GM12878 (cell line): ENCODE measurements around the gene CCDC159. TPM values are rescaled to one million over a fixed set of nuclear protein-coding genes. Genes with fewer than 3 reads are reported as not detected.

ENCODE experiments used
- ATAC-seq: fragments of 200-7000 bp; cut with Tn5 transposase; 3 replicates; pipeline ENCODE4 v1.9.1; 2020; ENCODE audit warnings: mild to moderate bottlenecking, moderate library complexity
- BruUV-seq: library from RNA; stranded (reverse); fragments of 400-500 nt; replicated peaks from 2 replicates; lab custom pipeline; 2021; lab: Mats Ljungman, UMichigan
- CTCF ChIA-PET: fragments of 300-600 bp; sonication (Branson Sonifier 250); formaldehyde crosslinking; extraction: SDS; loops from one replicate; lab custom pipeline; 2021; ENCODE audit warnings: inconsistent platforms; lab: Yijun Ruan, JAX
- POLR2A ChIA-PET: fragments of 350-600 bp; formaldehyde crosslinking; extraction: SDS; loops from one replicate; lab custom pipeline; 2021; ENCODE audit warnings: inconsistent platforms; lab: Charles Lee
- RAD21 ChIA-PET: fragments of 300-600 bp; sonication (Branson Sonifier 250); formaldehyde crosslinking; loops from one replicate; lab custom pipeline; 2023; ENCODE audit warnings: antibody characterized with exemption; ENCODE audit not compliant: unreplicated experiment; lab: Charles Lee
- SMC1A ChIA-PET: fragments of 300-600 bp; sonication (Branson Sonifier 250); formaldehyde crosslinking; loops from one replicate; lab custom pipeline; 2023; ENCODE audit not compliant: unreplicated experiment, uncharacterized antibody; lab: Charles Lee
- DNase-seq: peaks from one replicate; pipeline ENCODE4 v3.0.0-alpha.2; 2011; ENCODE audit warnings: low read depth, low spot score
- FAIRE-seq: peaks from 3 replicates; lab custom pipeline; 2011; peaks lifted over from hg19 to GRCh38; lab: Jason Lieb, UNC
- H2AFZ ChIP-seq: 2 replicates; pipeline ENCODE4 v1.6.0; 2011; ENCODE audit warnings: low read depth, low read length, control low read depth; ENCODE audit not compliant: control insufficient read depth
- H3K27ac ChIP-seq: 2 replicates; pipeline ENCODE4 v1.5.1; 2011; ENCODE audit warnings: control low read depth; ENCODE audit not compliant: control insufficient read depth, insufficient read depth
- H3K27me3 ChIP-seq, 2 experiments: replicated peaks in 1 of 2; 2 replicates each; pipeline versions ENCODE4 v1.6.0 to v1.6.1; 2011; ENCODE audit warnings: low read length in 1 of 2; ENCODE audit not compliant: control insufficient read depth in 2 of 2, insufficient read depth in 2 of 2
- H3K36me3 ChIP-seq, 2 experiments: 2 replicates each; pipeline ENCODE4 v1.5.1; 2011; ENCODE audit warnings: low read length in 1 of 2; ENCODE audit not compliant: control insufficient read depth in 2 of 2, insufficient read depth in 2 of 2
- H3K4me1 ChIP-seq: 2 replicates; pipeline ENCODE4 v1.6.1; 2011; ENCODE audit warnings: mild to moderate bottlenecking, low read length, moderate library complexity, mixed read lengths; ENCODE audit not compliant: control insufficient read depth, insufficient read depth
- H3K4me2 ChIP-seq: 2 replicates; pipeline ENCODE4 v1.6.0; 2011; ENCODE audit warnings: control low read depth; ENCODE audit not compliant: control insufficient read depth, insufficient read depth
- H3K4me3 ChIP-seq: fragments of 200-600 bp; sonication (generic); 2 replicates; pipeline ENCODE4 v1.5.1; 2016
- H3K79me2 ChIP-seq: 2 replicates; pipeline ENCODE4 v1.6.0; 2011; ENCODE audit warnings: low read length; ENCODE audit not compliant: control insufficient read depth, insufficient read depth
- H3K9ac ChIP-seq: 2 replicates; pipeline ENCODE4 v1.8.0; 2011; ENCODE audit warnings: low read length, control low read depth, mixed read lengths; ENCODE audit not compliant: control insufficient read depth, insufficient read depth
- H3K9me3 ChIP-seq: replicated peaks from 3 replicates; pipeline ENCODE4 v1.5.1; 2011; ENCODE audit warnings: mild to moderate bottlenecking, low read length; ENCODE audit not compliant: control insufficient read depth, insufficient read depth
- H4K20me1 ChIP-seq: 2 replicates; pipeline ENCODE4 v1.6.0; 2011; ENCODE audit not compliant: control insufficient read depth, insufficient read depth
- MTA3 ChIP-seq: IDR thresholded peaks from 2 replicates; pipeline ENCODE4 v1.6.1; 2012; ENCODE audit warnings: low read length, inconsistent platforms, borderline replicate concordance
- NR2C1 ChIP-seq: fragments of 450-650 bp; IDR thresholded peaks from 2 replicates; pipeline ENCODE4 v1.6.1; 2017; ENCODE audit warnings: antibody characterized with exemption, mild to moderate bottlenecking, moderate library complexity
- ZBED1 ChIP-seq: IDR thresholded peaks from 2 replicates; pipeline ENCODE4 v1.6.1; 2016; ENCODE audit warnings: borderline replicate concordance
- WGBS: methylation state at CpG from one replicate; pipeline ENCODE4 v1.1.6; 2016; ENCODE audit warnings: low lambda C conversion rate; ENCODE audit not compliant: insufficient replicate concordance, insufficient coverage; ENCODE audit errors: missing lambda C conversion rate; 5-methylcytosine and 5-hydroxymethylcytosine counted together
- in situ Hi-C: fragments of 300-500 bp; cut with MboI; formaldehyde crosslinking; loops from 9 replicates; pipeline ENCODE4 v1.14.3; 2018; ENCODE audit warnings: mixed read lengths
- intact Hi-C: fragments of 100-400 bp; cut with micrococcal nuclease; formaldehyde crosslinking; loops from one replicate; pipeline ENCODE4 v1.14.2; 2022; ENCODE audit not compliant: unreplicated experiment
- polyA plus RNA-seq, 11 experiments: library from polyadenylated mRNA; depleted of rRNA in 4 of 11; unstranded in 6 of 11; stranded (reverse) in 5 of 11; fragments of >200 nt; fragmentation: Nextera tagmentation in 4 of 11; fragmentation: Illumina TruSeq in 1 of 11; extraction: Ambion mirVana in 4 of 11; extraction: Trizol in 1 of 11; gene quantifications; 1 replicate in 1 of 11; 2 replicates in 10 of 11; pipeline versions ENCODE4 v1.2.1 to v1.2.3, GENCODE V29; 2011 to 2016; ENCODE audit warnings: inconsistent platforms in 2 of 11, missing spikeins in 2 of 11, low read depth in 1 of 11
- total RNA-seq, 4 experiments: library from RNA; depleted of rRNA in 3 of 4; stranded (reverse); fragments of >200 nt in 3 of 4; fragmentation: Illumina TruSeq in 1 of 4; extraction: Trizol in 1 of 4; gene quantifications; 2 replicates each; pipeline versions ENCODE4 v1.2.1 to v1.2.3, GENCODE V29; 2013 to 2021

The CCDC159 gene
- total and polyA plus RNA-seq, 10 of the 15 experiments (the other 5 are each of a cell fraction or from before 2014, with no cell fraction given), result 0.61 to 14.7 (median 10.1) TPM

DNA sequence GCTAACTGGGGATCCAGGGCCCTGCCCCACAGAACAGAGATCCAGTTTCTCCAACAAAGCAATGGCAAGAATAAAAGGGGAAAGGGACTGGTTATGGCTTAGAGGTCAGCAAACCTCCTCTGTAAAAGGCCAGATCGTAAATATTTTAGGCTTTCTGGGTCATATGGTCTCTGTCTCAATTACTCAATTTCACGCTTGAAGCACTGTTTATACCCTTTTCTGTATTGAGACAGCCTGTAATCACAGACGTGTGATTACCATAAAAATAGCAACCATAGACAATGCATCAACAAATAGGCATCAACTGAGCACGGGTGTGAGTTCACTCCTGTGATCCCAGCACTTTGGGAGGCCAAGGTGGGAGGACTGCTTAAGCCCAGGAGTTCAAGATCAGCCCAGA is 16.2 kb upstream of the CCDC159 start:
- Histone ChIP-seq H3K27ac (no peak overlapping the region), H3K4me2 (no peak overlapping the region), H3K27me3 (no peaks in the 10 kb centered on the region), H3K36me3 (peaks cover 0 to 10% of the 10 kb centered on the region in 2 experiments; a peak in 2 of 4 replicates), H3K9me3 (no peaks in the 10 kb centered on the region; the same call in 2 of the 3 replicates), H4K20me1 (no peaks in the 10 kb centered on the region), H3K79me2 (no peaks in the 10 kb centered on the region)
- ATAC-seq (no peak), FAIRE-seq (no peak), DNase-seq (no peak)
- intact Hi-C loops, result no loop called here
- ChIA-PET CTCF (no interaction called here), POLR2A (no interaction called here)
- BruUV-seq, result no TSS peak
- TF ChIP-seq MTA3, result no peak
- TF ChIP-seq, all 136 proteins: peak for 0
- 88% methylated on average over 4 of the region's 4 CpGs for WGBS
- no peaks in the 10 kb centered on the region; the same call in 1 of the 2 replicates for H3K4me1 ChIP-seq
- H3K9ac ChIP-seq, result no peak overlapping the region
- ChIA-PET RAD21 (no interaction called here), SMC1A (no interaction called here)
- in situ Hi-C loops, result no loop called here
- H2AFZ ChIP-seq, result no peak overlapping the region
- H3K4me3 ChIP-seq, result no peak overlapping the region

DNA sequence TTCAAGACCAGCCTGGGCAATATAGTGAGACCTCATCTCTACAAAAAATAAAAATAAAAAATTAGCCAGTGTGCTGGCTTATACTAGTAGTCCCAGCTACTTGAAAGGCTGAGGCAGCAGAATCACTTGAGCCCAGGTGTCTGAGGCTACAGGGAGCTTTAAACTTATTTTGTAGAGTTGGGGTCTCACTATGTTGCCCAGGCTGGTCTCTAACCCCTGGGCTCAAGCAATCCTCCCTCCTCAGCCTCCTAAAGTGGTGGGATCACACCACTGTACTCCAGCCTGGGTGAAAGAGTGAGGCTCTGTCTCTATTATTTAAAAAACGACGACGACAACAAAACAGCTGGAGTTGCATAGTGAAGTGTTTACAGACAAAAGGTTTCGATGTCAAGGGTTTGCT is 14.8 kb upstream of the CCDC159 start:
- intact Hi-C loops, result no loop called here
- CTCF ChIA-PET, result interaction anchor here (0.7 kb wide), 1 partner anchor 8 kb away, joined by 3 read pairs; no protein-coding TSS in a partner anchor

More for the DNA sequence above, 14.8 kb upstream of the CCDC159 start:
- SMC1A ChIA-PET, result interaction anchor here (2.0 kb wide), 1 partner anchor 9 kb away, joined by 16 read pairs; no protein-coding TSS in a partner anchor
- in situ Hi-C loops, result no loop called here
- no peak for TF ChIP-seq NR2C1
- TF ChIP-seq ZBED1, result no peak
- POLR2A ChIA-PET, result interaction anchor here (1.1 to 1.3 kb wide), 2 partner anchors 8 to 14 kb away, joined by 3 to 6 read pairs; partner anchors contain the start of genes RAB3D and TMEM205
- H3K79me2 ChIP-seq, result no peaks in the 10 kb centered on the region
- FAIRE-seq (no peak), DNase-seq (no peak), ATAC-seq (no peak)
- H3K36me3 ChIP-seq, result peaks cover 0 to 13% of the 10 kb centered on the region in 2 experiments; a peak in 2 of 4 replicates
- H4K20me1 ChIP-seq, result no peaks in the 10 kb centered on the region
- no peaks in the 10 kb centered on the region for H3K27me3 ChIP-seq
- H3K9ac ChIP-seq, result no peak overlapping the region
- no peak overlapping the region for H2AFZ ChIP-seq
- no peak overlapping the region for H3K27ac ChIP-seq
- WGBS, result 98% methylated on average over 4 of the region's 4 CpGs
- H3K4me1 ChIP-seq, result no peaks in the 10 kb centered on the region
- no peaks in the 10 kb centered on the region; the same call in 2 of the 3 replicates for H3K9me3 ChIP-seq
- H3K4me3 ChIP-seq, result no peak overlapping the region
- RAD21 ChIA-PET, result no interaction called here
- no peak overlapping the region for H3K4me2 ChIP-seq
- BruUV-seq, result no TSS peak
